ENCODE data around the gene ZNHIT6. TPM values are rescaled to one million over a fixed set of nuclear protein-coding genes. Genes with fewer than 3 reads are reported as not detected.

ZNHIT6 gene
- total RNA-seq, 4 donors from 2014 or later: 8.2 to 20.0 (median 9.9) TPM

GRCh38 chr1:85656948-85657347 is 51.3 kb downstream of the ZNHIT6 start:
- 43 to 70% methylated on average over 1 of the region's 1 CpG for WGBS, 2 donors
- Histone ChIP-seq H3K4me3 (no peak overlapping the region), H3K9me3 (no peaks in the 10 kb centered on the region), H3K27me3 (no peaks in the 10 kb centered on the region), H3K36me3 (peaks cover 0 to 38% (median 3%) of the 10 kb centered on the region in 3 donors), H3K4me1 (no peaks in the 10 kb centered on the region), H3K27ac (no peak overlapping the region)
- intact Hi-C loops (cut with DNase I): no loop called here
- TF ChIP-seq POLR2A (IDR thresholded peaks at IDR 0.05) (no peak), CTCF (IDR thresholded peaks at IDR 0.05) (no peak)
- no peak for DNase-seq

- DNase-seq: no peak
- H3K9me3 ChIP-seq: no peaks in the 10 kb centered on the region
- H3K27me3 ChIP-seq: no peaks in the 10 kb centered on the region
- H3K36me3 ChIP-seq: peaks cover 0 to 43% (median 3%) of the 10 kb centered on the region in 3 donors
- no peak overlapping the region for H3K27ac ChIP-seq
- no peak overlapping the region for H3K4me3 ChIP-seq
- WGBS, 2 donors: 80 to 89% methylated on average over 1 of the region's 1 CpG
- TF ChIP-seq POLR2A (IDR thresholded peaks at IDR 0.05) (no peak), CTCF (IDR thresholded peaks at IDR 0.05) (no peak)
- no peaks in the 10 kb centered on the region for H3K4me1 ChIP-seq
- intact Hi-C loops (cut with DNase I): no loop called here
These were observed 52.0 kb downstream of the ZNHIT6 start for GRCh38 chr1:85656256-85656655.

- no peak for DNase-seq
- Histone ChIP-seq H3K36me3 (peaks cover 0 to 53% (median 3%) of the 10 kb centered on the region in 3 donors), H3K27me3 (no peaks in the 10 kb centered on the region), H3K9me3 (no peaks in the 10 kb centered on the region), H3K4me1 (no peaks in the 10 kb centered on the region), H3K27ac (no peak overlapping the region), H3K4me3 (no peak overlapping the region)
- intact Hi-C loops (cut with DNase I): no loop called here
- no peak for TF ChIP-seq CTCF (IDR thresholded peaks at IDR 0.05)
- no peak for TF ChIP-seq POLR2A (IDR thresholded peaks at IDR 0.05)
- WGBS, 2 donors: 87 to 100% methylated on average over 1 of the region's 1 CpG
These were observed 52.9 kb downstream of the ZNHIT6 start for GRCh38 chr1:85655315-85655714.

GRCh38 chr1:85654066-85654782 is 54.0 kb downstream of the ZNHIT6 start:
- H3K36me3 ChIP-seq: peaks cover 0 to 61% (median 3%) of the 10 kb centered on the region in 3 donors
- no peak for TF ChIP-seq POLR2A (IDR thresholded peaks at IDR 0.05)
- DNase-seq: no peak
- H3K9me3 ChIP-seq: no peaks in the 10 kb centered on the region
- 74 to 82% methylated on average over 6 of the region's 6 CpGs for WGBS, 2 donors
- no peaks in the 10 kb centered on the region for H3K27me3 ChIP-seq
- H3K4me3 ChIP-seq: no peak overlapping the region
- intact Hi-C loops (cut with DNase I): no loop called here
- H3K27ac ChIP-seq: no peak overlapping the region
- H3K4me1 ChIP-seq: no peaks in the 10 kb centered on the region

- no peaks in the 10 kb centered on the region for H3K4me1 ChIP-seq
- 93% methylated on average over 3 of the region's 3 CpGs for WGBS, 2 donors
- H3K27ac ChIP-seq: no peak overlapping the region
- H3K9me3 ChIP-seq: peaks cover 0 to 14% (median 0%) of the 10 kb centered on the region in 3 donors
- intact Hi-C loops (cut with DNase I): no loop called here
- no peak for DNase-seq
- no peaks in the 10 kb centered on the region for H3K27me3 ChIP-seq
- TF ChIP-seq POLR2A (IDR thresholded peaks at IDR 0.05) (no peak), CTCF (IDR thresholded peaks at IDR 0.05) (no peak)
- H3K36me3 ChIP-seq: peaks cover 0 to 72% (median 3%) of the 10 kb centered on the region in 3 donors
- H3K4me3 ChIP-seq: no peak overlapping the region
These were observed 55.9 kb downstream of the ZNHIT6 start for GRCh38 chr1:85652327-85652726.

Measured in esophagus squamous epithelium (tissue), 5 donors.